Measurements from ENCODE around the gene ABCB6.

The ABCB6 gene

GRCh38 chr2:219165058-219165911, 53.5 kb downstream of the ABCB6 start:
- DNase-seq: no peak

GRCh38 chr2:219163156-219163555, 55.6 kb downstream of the ABCB6 start:
- DNase-seq: no peak

- DNase-seq: no peak
Observed at GRCh38 chr2:219161097-219161496, 57.7 kb downstream of the ABCB6 start.

GRCh38 chr2:219160186-219161017, 58.4 kb downstream of the ABCB6 start, which contains the start of gene NHEJ1:
TSS of gene NHEJ1 (minus strand) at chr2:219160815. CDS start at chr2:219158362, 2,453 bp downstream.
- peak; percentile 97 for DNase-seq

Data from CD4-positive, alpha-beta T cell treated with Interleukin-17A for 4 hours (primary cell).